22Rv1 (cell line): ENCODE measurements around the gene FAM8A1.

Experiments
- ZFX ChIP-seq: fragments of 450-650 bp; IDR thresholded peaks from 2 replicates; pipeline ENCODE4 v1.6.1; 2017; ENCODE audit warnings: antibody characterized with exemption, borderline replicate concordance
- TF ChIP-seq, protein P1 (sequence below): fragments of 450-650 bp; IDR thresholded peaks from 2 replicates; pipeline ENCODE4 v1.5.1; 2017; ENCODE audit warnings: mild to moderate bottlenecking

DNA sequence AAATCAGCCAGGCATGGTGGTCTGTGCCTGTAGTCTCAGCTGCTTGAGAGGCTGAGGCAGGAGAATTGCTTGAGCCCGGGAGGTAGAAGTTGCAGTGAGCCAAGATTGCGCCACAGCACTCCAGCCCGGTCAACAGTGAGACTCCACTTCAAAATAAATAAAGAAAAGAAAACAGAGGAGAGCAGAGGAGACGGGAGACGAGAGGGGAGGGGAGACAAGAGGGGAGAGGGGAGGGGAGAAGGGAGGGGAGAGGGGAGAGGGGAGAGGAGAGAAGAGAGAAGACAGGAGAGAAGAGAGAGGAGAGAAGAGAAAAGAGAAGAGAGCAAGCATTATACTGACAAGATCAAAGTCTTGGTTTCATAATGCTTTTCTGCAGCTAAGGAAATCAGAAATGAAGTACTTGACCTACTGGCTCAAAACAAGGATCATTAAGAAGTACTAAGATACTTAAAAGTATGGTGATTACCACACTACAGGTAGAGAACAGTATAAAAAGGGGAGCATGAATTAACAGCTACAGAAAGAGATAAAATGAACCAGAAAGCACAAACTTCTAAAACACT lies 30.5 kb downstream of the FAM8A1 start:
- TF ChIP-seq, protein P1, sequence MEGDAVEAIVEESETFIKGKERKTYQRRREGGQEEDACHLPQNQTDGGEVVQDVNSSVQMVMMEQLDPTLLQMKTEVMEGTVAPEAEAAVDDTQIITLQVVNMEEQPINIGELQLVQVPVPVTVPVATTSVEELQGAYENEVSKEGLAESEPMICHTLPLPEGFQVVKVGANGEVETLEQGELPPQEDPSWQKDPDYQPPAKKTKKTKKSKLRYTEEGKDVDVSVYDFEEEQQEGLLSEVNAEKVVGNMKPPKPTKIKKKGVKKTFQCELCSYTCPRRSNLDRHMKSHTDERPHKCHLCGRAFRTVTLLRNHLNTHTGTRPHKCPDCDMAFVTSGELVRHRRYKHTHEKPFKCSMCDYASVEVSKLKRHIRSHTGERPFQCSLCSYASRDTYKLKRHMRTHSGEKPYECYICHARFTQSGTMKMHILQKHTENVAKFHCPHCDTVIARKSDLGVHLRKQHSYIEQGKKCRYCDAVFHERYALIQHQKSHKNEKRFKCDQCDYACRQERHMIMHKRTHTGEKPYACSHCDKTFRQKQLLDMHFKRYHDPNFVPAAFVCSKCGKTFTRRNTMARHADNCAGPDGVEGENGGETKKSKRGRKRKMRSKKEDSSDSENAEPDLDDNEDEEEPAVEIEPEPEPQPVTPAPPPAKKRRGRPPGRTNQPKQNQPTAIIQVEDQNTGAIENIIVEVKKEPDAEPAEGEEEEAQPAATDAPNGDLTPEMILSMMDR = no peak
- no peak for TF ChIP-seq ZFX
